Measurements from ENCODE around the gene AMPD3. TPM values are rescaled to one million over a fixed set of nuclear protein-coding genes. Genes with fewer than 3 reads are reported as not detected.
A peak's percentile ranks its signal among the peaks of the same experiment; 100 is the strongest.

Gene AMPD3
- total RNA-seq, 1 experiment from 2014 or later = 5.9 TPM

DNA sequence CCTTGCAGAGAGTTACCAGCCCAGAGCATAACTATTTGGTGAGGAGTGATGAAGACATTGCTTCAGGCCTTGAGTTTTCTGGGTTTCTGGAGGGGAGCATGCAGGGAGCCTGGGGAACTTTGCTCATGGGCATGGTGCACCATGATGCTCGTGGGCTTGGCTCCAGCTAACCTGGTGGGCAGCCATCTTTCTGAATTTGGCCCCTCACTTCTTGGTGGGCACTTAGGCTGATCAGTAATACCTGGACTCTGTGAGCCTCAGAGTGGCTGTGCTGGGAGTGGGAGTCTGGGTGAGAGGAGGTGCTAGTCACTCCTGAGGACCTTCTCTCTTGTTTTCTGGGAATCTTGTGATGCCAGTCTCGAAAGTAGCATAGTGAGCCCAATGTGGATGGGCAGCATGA is 30.6 kb downstream of the AMPD3 start:
- Histone ChIP-seq H3K9me3 (ENCODE audit: control insufficient read depth, low read depth, low read length) (no peaks in the 10 kb centered on the region), H2AK5ac (ENCODE audit: insufficient read length, low read length) (no peak overlapping the region), H3K79me2 (ENCODE audit: insufficient read depth, low read length) (no peaks in the 10 kb centered on the region), H4K5ac (ENCODE audit: insufficient read length, low read depth, low read length) (no peak overlapping the region), H2BK120ac (ENCODE audit: low read depth, low read length, poor library complexity, severe bottlenecking) (no peak overlapping the region), H4K20me1 (ENCODE audit: control insufficient read depth, insufficient read depth, insufficient read length) (no peaks in the 10 kb centered on the region), H3K23ac (ENCODE audit: insufficient read length, low read depth, low read length) (no peak overlapping the region), H3K14ac (ENCODE audit: insufficient read depth, low read length) (no peak overlapping the region), H3K9ac (ENCODE audit: extremely low read depth, insufficient read length, low read length) (no peak overlapping the region), H3K27ac (ENCODE audit: insufficient read length, low read depth, low read length) (no peak overlapping the region), H3K56ac (ENCODE audit: insufficient read length, low read depth, low read length) (no peak overlapping the region), H2BK20ac (ENCODE audit: low read depth, low read length, poor library complexity, severe bottlenecking) (no peak overlapping the region), H3K18ac (ENCODE audit: insufficient read length, low read depth, low read length) (no peak overlapping the region), H4K8ac (replicated peaks; ENCODE audit: insufficient read length, low read depth, low read length) (no peak overlapping the region), H3K4me1 (ENCODE audit: insufficient read depth, low read length) (peaks cover 3% of the 10 kb centered on the region; the same call in 1 of the 2 replicates), H2BK15ac (ENCODE audit: low read depth, low read length) (no peak overlapping the region), H3K23me2 (ENCODE audit: insufficient read length, low read depth, low read length, poor library complexity, severe bottlenecking) (no peaks in the 10 kb centered on the region), H3K27me3 (ENCODE audit: insufficient read depth, low read length) (no peaks in the 10 kb centered on the region), H3K4me2 (ENCODE audit: insufficient read depth, insufficient read length, low read length) (no peak overlapping the region), H2BK12ac (ENCODE audit: insufficient read length, low read depth, low read length) (no peak overlapping the region), H2BK5ac (ENCODE audit: insufficient read length, low read length) (no peak overlapping the region), H4K91ac (ENCODE audit: insufficient read length, low read depth, low read length) (no peak overlapping the region), H3T11ph (ENCODE audit: low read length) (no peak overlapping the region), H2AFZ (ENCODE audit: low read length) (no peak overlapping the region), H3K79me1 (ENCODE audit: insufficient read depth, low read depth, low read length, poor library complexity, severe bottlenecking) (no peaks in the 10 kb centered on the region), H3K4ac (ENCODE audit: low read depth, low read length) (no peak overlapping the region)
- TF ChIP-seq CTCF (conservative IDR thresholded peaks at IDR 0.05) = no peak
- Mint-ChIP-seq H3K9me3 (no peaks in the 10 kb centered on the region), H3K27ac (peak overlapping the region in 1 of 3 experiments; percentile 65; a peak in 2 of 7 replicates), H3K4me3 (no peak overlapping the region), H3K36me3 (ENCODE audit: insufficient read depth in 1 of 3, low read depth in 3 of 3) (no peaks in the 10 kb centered on the region), H3K27me3 (ENCODE audit: low read depth) (no peaks in the 10 kb centered on the region), H3K4me1 (peaks cover 9 to 14% of the 10 kb centered on the region in 2 experiments)
- no peak for DNase-seq
- no CpG with 5 or more reads among the region's 2 CpGs for WGBS (ENCODE audit: extremely low coverage, insufficient read length, low lambda C conversion rate)
